GM23248 (cell line): ENCODE results near the gene PHF21A. TPM values are rescaled to one million over a fixed set of nuclear protein-coding genes. Genes with fewer than 3 reads are reported as not detected.
"Not testable (repeated sequence)": the region's sequence is repeated elsewhere in the genome, so short reads cannot be mapped to it uniquely, and the experiment has no call there.

Experiments
- DNase-seq: peaks from one replicate; pipeline ENCODE4 v3.0.0-alpha.2; 2015
- H2AFZ ChIP-seq: fragments of 200-600 bp; sonication (generic); 2 replicates; pipeline ENCODE4 v1.6.1; 2016; ENCODE audit warnings: antibody characterized with exemption
- H3F3A ChIP-seq: fragments of 200-600 bp; sonication (generic); 2 replicates; pipeline ENCODE4 v1.6.1; 2016; ENCODE audit warnings: mild to moderate bottlenecking, antibody characterized with exemption, mixed run types; ENCODE audit not compliant: insufficient read depth
- H3K27ac ChIP-seq: fragments of 200-600 bp; sonication (generic); 2 replicates; pipeline ENCODE4 v1.5.1; 2016; ENCODE audit warnings: mild to moderate bottlenecking
- H3K27me3 ChIP-seq: fragments of 200-600 bp; sonication (generic); replicated peaks from 2 replicates; pipeline ENCODE4 v1.6.1; 2016; ENCODE audit warnings: mild to moderate bottlenecking; ENCODE audit not compliant: insufficient read depth
- H3K36me3 ChIP-seq: fragments of 200-600 bp; sonication (generic); 2 replicates; pipeline ENCODE4 v1.6.1; 2016; ENCODE audit warnings: low read depth, mild to moderate bottlenecking
- H3K4me1 ChIP-seq: fragments of 200-600 bp; sonication (generic); 2 replicates; pipeline ENCODE4 v1.6.1; 2016; ENCODE audit warnings: mild to moderate bottlenecking; ENCODE audit not compliant: insufficient read depth
- H3K4me2 ChIP-seq: fragments of 200-600 bp; sonication (generic); one replicate; pipeline ENCODE4 v1.6.1; 2016; ENCODE audit warnings: mild to moderate bottlenecking; ENCODE audit not compliant: unreplicated experiment
- H3K4me3 ChIP-seq: fragments of 200-600 bp; sonication (generic); 2 replicates; pipeline ENCODE4 v1.5.1; 2016; ENCODE audit warnings: mild to moderate bottlenecking
- H3K79me2 ChIP-seq: fragments of 200-600 bp; sonication (generic); 2 replicates; pipeline ENCODE4 v1.6.1; 2016; ENCODE audit warnings: mild to moderate bottlenecking; ENCODE audit not compliant: insufficient read depth
- H3K9ac ChIP-seq: fragments of 200-600 bp; sonication (generic); 2 replicates; pipeline ENCODE4 v1.6.1; 2016; ENCODE audit warnings: mild to moderate bottlenecking
- H3K9me2 ChIP-seq: fragments of 200-600 bp; sonication (generic); 2 replicates; pipeline ENCODE4 v1.6.1; 2016; ENCODE audit warnings: mixed run types, mild to moderate bottlenecking, moderate library complexity; ENCODE audit not compliant: insufficient read depth
- H3K9me3 ChIP-seq: fragments of 200-600 bp; sonication (generic); one replicate; pipeline ENCODE4 v1.6.1; 2017; ENCODE audit warnings: low read depth
- H4K20me1 ChIP-seq: fragments of 200-600 bp; sonication (generic); 2 replicates; pipeline ENCODE4 v1.6.0; 2016; ENCODE audit not compliant: insufficient read depth
- EZH2 ChIP-seq: fragments of 200-600 bp; sonication (generic); IDR thresholded peaks from 2 replicates; pipeline ENCODE4 v1.6.1; 2018; ENCODE audit warnings: antibody characterized with exemption, mild to moderate bottlenecking; ENCODE audit not compliant: insufficient read depth, poor library complexity, severe bottlenecking
- EZH2phosphoT487 ChIP-seq: fragments of 200-600 bp; sonication (generic); IDR thresholded peaks from 2 replicates; pipeline ENCODE4 v1.6.1; 2018; ENCODE audit warnings: antibody characterized with exemption, moderate library complexity, mild to moderate bottlenecking, low read depth; ENCODE audit not compliant: insufficient read depth
- WGBS, 2 experiments: methylation state at CpG; one replicate each; pipeline ENCODE4 v1.1.6; 2015 to 2017; ENCODE audit warnings: low lambda C conversion rate in 2 of 2, low coverage in 1 of 2; ENCODE audit errors: missing lambda C conversion rate in 2 of 2; 5-methylcytosine and 5-hydroxymethylcytosine counted together
- in situ Hi-C: fragments of 300-500 bp; cut with MboI; formaldehyde crosslinking; loops from 2 replicates; pipeline ENCODE4 v1.15.0; 2020
- polyA plus RNA-seq: library from polyadenylated mRNA; unstranded; fragments of >200 nt; fragmentation: Nextera tagmentation; extraction: Ambion mirVana; gene quantifications from 2 replicates; pipeline ENCODE4 v1.2.1, GENCODE V29; 2016
- total RNA-seq: library from RNA; depleted of rRNA; stranded (reverse); fragments of >200 nt; shearing (Covaris generic); gene quantifications from 2 replicates; pipeline ENCODE4 v1.2.3, GENCODE V29; 2014

Gene PHF21A
- total and polyA plus RNA-seq, 2 experiments from 2014 or later = 11.2 to 17.0 TPM

DNA sequence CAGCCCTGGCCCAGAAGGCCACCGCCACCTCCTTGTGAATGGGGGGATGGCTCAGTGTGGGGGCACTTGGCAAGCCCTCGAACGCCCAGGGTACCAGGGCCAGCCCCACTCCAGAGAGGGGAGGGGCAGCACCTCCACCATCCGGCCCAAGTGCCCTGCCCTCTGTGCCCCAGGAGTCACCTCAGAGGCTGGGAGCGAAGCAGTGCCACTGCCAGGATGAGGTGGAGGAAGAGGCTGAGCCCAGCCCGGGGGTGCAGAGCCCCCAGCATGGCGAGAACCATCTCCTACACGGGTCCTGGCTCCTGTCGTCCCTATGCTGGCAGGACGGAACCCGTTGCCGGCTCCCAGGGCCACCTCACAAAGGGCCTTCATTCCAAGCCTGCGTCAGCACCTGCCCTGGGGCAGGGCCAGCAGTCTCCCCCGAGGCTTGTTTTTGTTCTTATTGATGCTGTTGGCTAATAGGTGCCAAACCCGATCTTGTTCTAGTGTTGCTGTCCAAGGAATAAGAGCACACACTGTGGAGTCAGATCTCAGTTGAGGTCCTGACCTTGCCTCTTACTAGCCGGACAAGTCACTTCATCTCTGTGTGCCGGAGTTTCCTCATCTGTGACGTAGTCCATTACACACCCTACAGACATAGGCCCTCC lies 214.2 kb downstream of the PHF21A start, which contains the start of gene FREY1:
TSS of gene FREY1 (minus strand) at position 307 of the 647 bp plus-strand sequence. CDS start at position 281, 26 bp downstream.
- peak; percentile 19 for DNase-seq
- no peaks in the 10 kb centered on the region for H3K4me1 ChIP-seq
- H3K9me3 ChIP-seq = no peaks in the 10 kb centered on the region
- H3K4me2 ChIP-seq = no peak within 1 kb of the TSS
- TF ChIP-seq EZH2phosphoT487 = no peak
- TF ChIP-seq EZH2 = no peak
- no peaks in the 10 kb centered on the region for H3K27me3 ChIP-seq
- H3K9me2 ChIP-seq = no peaks in the 10 kb centered on the region
- no peak within 1 kb of the TSS for H3K27ac ChIP-seq
- H3K9ac ChIP-seq = no peak within 1 kb of the TSS
- in situ Hi-C loops = loop anchor here (10.0 kb wide), 1 partner anchor 62 kb away; the partner anchor contains the start of gene CRY2
- 66 to 70% methylated on average over 18 of the region's 18 CpGs for WGBS, 2 experiments
- H3K36me3 ChIP-seq = no peaks in the 10 kb centered on the region
- no peaks in the 10 kb centered on the region for H3F3A ChIP-seq
- H3K79me2 ChIP-seq = no peaks in the 10 kb centered on the region
- no peak within 1 kb of the TSS for H2AFZ ChIP-seq
- H4K20me1 ChIP-seq = no peaks in the 10 kb centered on the region
- no peak within 1 kb of the TSS for H3K4me3 ChIP-seq

- Histone ChIP-seq H3K79me2 (no peaks in the 10 kb centered on the region), H3K9me2 (no peaks in the 10 kb centered on the region), H3K9ac (no peak overlapping the region), H3K4me2 (no peak overlapping the region), H3K4me1 (no peaks in the 10 kb centered on the region), H3F3A (no peaks in the 10 kb centered on the region), H2AFZ (no peak overlapping the region), H3K9me3 (no peaks in the 10 kb centered on the region), H3K27ac (no peak overlapping the region), H4K20me1 (no peaks in the 10 kb centered on the region), H3K4me3 (no peak overlapping the region), H3K27me3 (no peaks in the 10 kb centered on the region), H3K36me3 (no peaks in the 10 kb centered on the region)
- in situ Hi-C loops = loop anchor here (10.0 kb wide), 1 partner anchor 61 kb away; the partner anchor contains the start of gene CRY2
- DNase-seq = no peak
- TF ChIP-seq EZH2 (no peak), EZH2phosphoT487 (no peak)
- WGBS, 2 experiments = 76 to 79% methylated on average over 18 to 19 of the region's 19 CpGs
Observed at GRCh38 chr11:45906096-45906682, 215.1 kb downstream of the PHF21A start.

DNA sequence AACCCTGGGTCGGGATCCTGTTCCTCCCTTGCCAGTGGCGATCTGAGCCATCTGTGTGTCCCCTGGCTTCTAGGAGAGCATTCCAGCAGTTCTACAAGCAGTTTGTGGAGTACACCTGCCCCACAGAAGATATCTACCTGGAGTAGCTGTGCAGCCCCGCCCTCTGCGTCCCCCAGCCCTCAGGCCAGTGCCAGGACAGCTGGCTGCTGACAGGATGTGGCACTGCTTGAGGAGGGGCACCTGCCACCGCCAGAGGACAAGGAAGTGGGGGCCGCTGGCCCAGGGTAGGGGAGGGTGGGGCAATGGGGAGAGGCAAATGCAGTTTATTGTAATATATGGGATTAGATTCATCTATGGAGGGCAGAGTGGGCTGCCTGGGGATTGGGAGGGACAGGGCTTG lies 215.7 kb downstream of the PHF21A start:
- not testable (repeated sequence) for H3K9me2 ChIP-seq, H3K79me2 ChIP-seq, H4K20me1 ChIP-seq, H3F3A ChIP-seq, H3K4me2 ChIP-seq, H2AFZ ChIP-seq, H3K4me3 ChIP-seq, H3K9ac ChIP-seq, DNase-seq, H3K36me3 ChIP-seq, H3K27me3 ChIP-seq, H3K9me3 ChIP-seq, H3K27ac ChIP-seq, H3K4me1 ChIP-seq
- 79 to 87% methylated on average over 4 to 6 of the region's 6 CpGs for WGBS, 2 experiments
- in situ Hi-C loops = loop anchor here (10.0 kb wide), 1 partner anchor 61 kb away; the partner anchor contains the start of gene CRY2

- Histone ChIP-seq H3K4me2 (no peak overlapping the region), H3F3A (no peaks in the 10 kb centered on the region), H3K9me2 (no peaks in the 10 kb centered on the region), H3K9me3 (no peaks in the 10 kb centered on the region), H2AFZ (no peak overlapping the region), H4K20me1 (no peaks in the 10 kb centered on the region), H3K79me2 (no peaks in the 10 kb centered on the region), H3K27ac (no peak overlapping the region), H3K4me1 (no peaks in the 10 kb centered on the region), H3K36me3 (no peaks in the 10 kb centered on the region), H3K27me3 (no peaks in the 10 kb centered on the region), H3K4me3 (no peak overlapping the region), H3K9ac (no peak overlapping the region)
- in situ Hi-C loops = loop anchor here (10.0 kb wide), 1 partner anchor 60 kb away; the partner anchor contains the start of gene CRY2
- no peak for DNase-seq
- WGBS, 2 experiments = 83 to 85% methylated on average over 19 of the region's 19 CpGs
- no peak for TF ChIP-seq EZH2
- TF ChIP-seq EZH2phosphoT487 = no peak
Observed at GRCh38 chr11:45905095-45905494, 216.2 kb downstream of the PHF21A start.
